GM12878 (cell line): Measurements from ENCODE around the gene TNRC6C.

ENCODE experiments used
- NFYB ChIP-seq: IDR thresholded peaks from 2 replicates; pipeline ENCODE4 v1.6.1; 2011; ENCODE audit warnings: low read depth, mild to moderate bottlenecking, low read length, improper control_type of control experiment, moderate library complexity; ENCODE audit not compliant: insufficient read depth
- NR2C2 ChIP-seq: IDR thresholded peaks from 2 replicates; pipeline ENCODE4 v1.6.1; 2011; ENCODE audit warnings: borderline replicate concordance, low read depth; ENCODE audit not compliant: control insufficient read depth, insufficient read length
- RFX5 ChIP-seq: IDR thresholded peaks from 2 replicates; pipeline ENCODE4 v1.6.1; 2011; ENCODE audit warnings: low read depth, low read length, improper control_type of control experiment
- TF ChIP-seq, protein P1 (sequence below), 3 experiments: IDR thresholded peaks in 2 of 3; conservative IDR thresholded peaks in 1 of 3; 2 replicates each; pipeline ENCODE4 v1.5.1; 2011; ENCODE audit warnings: low read depth in 3 of 3, low read length in 3 of 3, mild to moderate bottlenecking in 3 of 3, control low read depth in 2 of 3, moderate library complexity in 2 of 3, inconsistent platforms in 1 of 3, mixed read lengths in 1 of 3; ENCODE audit not compliant: control insufficient read depth in 2 of 3, insufficient read depth in 1 of 3; ENCODE audit errors: extremely low read depth in 1 of 3

GRCh38 chr17:77923776-77924513 is 34.6 kb upstream of the TNRC6C start:
- no peak for TF ChIP-seq NFYB
- TF ChIP-seq, protein P1, sequence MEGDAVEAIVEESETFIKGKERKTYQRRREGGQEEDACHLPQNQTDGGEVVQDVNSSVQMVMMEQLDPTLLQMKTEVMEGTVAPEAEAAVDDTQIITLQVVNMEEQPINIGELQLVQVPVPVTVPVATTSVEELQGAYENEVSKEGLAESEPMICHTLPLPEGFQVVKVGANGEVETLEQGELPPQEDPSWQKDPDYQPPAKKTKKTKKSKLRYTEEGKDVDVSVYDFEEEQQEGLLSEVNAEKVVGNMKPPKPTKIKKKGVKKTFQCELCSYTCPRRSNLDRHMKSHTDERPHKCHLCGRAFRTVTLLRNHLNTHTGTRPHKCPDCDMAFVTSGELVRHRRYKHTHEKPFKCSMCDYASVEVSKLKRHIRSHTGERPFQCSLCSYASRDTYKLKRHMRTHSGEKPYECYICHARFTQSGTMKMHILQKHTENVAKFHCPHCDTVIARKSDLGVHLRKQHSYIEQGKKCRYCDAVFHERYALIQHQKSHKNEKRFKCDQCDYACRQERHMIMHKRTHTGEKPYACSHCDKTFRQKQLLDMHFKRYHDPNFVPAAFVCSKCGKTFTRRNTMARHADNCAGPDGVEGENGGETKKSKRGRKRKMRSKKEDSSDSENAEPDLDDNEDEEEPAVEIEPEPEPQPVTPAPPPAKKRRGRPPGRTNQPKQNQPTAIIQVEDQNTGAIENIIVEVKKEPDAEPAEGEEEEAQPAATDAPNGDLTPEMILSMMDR (IDR thresholded peaks at IDR 0.05 in 2 of 3, conservative IDR thresholded peaks at IDR 0.05 in 1 of 3; ENCODE audit: control insufficient read depth in 2 of 3, extremely low read depth in 1 of 3, insufficient read depth in 1 of 3, low read depth in 3 of 3, low read length in 3 of 3), result no peak
- TF ChIP-seq RFX5, result no peak
- no peak for TF ChIP-seq NR2C2
